Endothelial cell of umbilical vein (primary cell): Measurements from ENCODE around the gene TCEAL2. TPM values are rescaled to one million over a fixed set of nuclear protein-coding genes. Genes with fewer than 3 reads are reported as not detected.

ENCODE experiments used
- BruUV-seq: library from RNA; stranded (reverse); fragments of 400-500 nt; replicated peaks from 2 replicates; lab custom pipeline; 2021; lab: Mats Ljungman, UMichigan
- CTCF ChIA-PET: fragments of 300-600, 350-600 bp; sonication (Branson Sonifier 250); formaldehyde crosslinking; loops from one replicate; lab custom pipeline; 2021; ENCODE audit warnings: antibody characterized with exemption, inconsistent platforms; lab: Charles Lee
- POLR2A ChIA-PET: fragments of 300-600, 350-600 bp; sonication (Branson Sonifier 250); formaldehyde crosslinking; loops from one replicate; lab custom pipeline; 2021; ENCODE audit warnings: antibody characterized with exemption, inconsistent platforms; lab: Charles Lee
- DNase-seq: peaks from one replicate; pipeline ENCODE4 v3.0.0-alpha.2; 2011; ENCODE audit warnings: low read depth, low spot score
- FAIRE-seq: peaks from 2 replicates; lab custom pipeline; 2011; peaks lifted over from hg19 to GRCh38; lab: Jason Lieb, UNC
- H2AFZ ChIP-seq: 2 replicates; pipeline ENCODE4 v1.6.0; 2012; ENCODE audit warnings: low read depth, low read length, control low read depth, inconsistent platforms
- H3K27ac ChIP-seq: 2 replicates; pipeline ENCODE4 v1.5.1; 2011; ENCODE audit warnings: low read depth, mild to moderate bottlenecking, control low read depth, low read length, moderate library complexity; ENCODE audit not compliant: insufficient read depth
- H3K27me3 ChIP-seq, 2 experiments: 2 replicates each; pipeline versions ENCODE4 v1.6.0 to v1.6.1; 2011; ENCODE audit warnings: low read length in 2 of 2, mixed read lengths in 1 of 2; ENCODE audit not compliant: control insufficient read depth in 2 of 2, insufficient read depth in 2 of 2
- H3K36me3 ChIP-seq, 2 experiments: 2 replicates in 1 of 2; 3 replicates in 1 of 2; pipeline ENCODE4 v1.5.1; 2011; ENCODE audit warnings: low read length in 2 of 2, mild to moderate bottlenecking in 1 of 2, moderate library complexity in 1 of 2; ENCODE audit not compliant: control insufficient read depth in 2 of 2, insufficient read depth in 2 of 2; ENCODE audit errors: extremely low read depth in 1 of 2
- H3K4me1 ChIP-seq: 3 replicates; pipeline ENCODE4 v1.5.1; 2011; ENCODE audit warnings: mild to moderate bottlenecking, low read length; ENCODE audit not compliant: control insufficient read depth, insufficient read depth; ENCODE audit errors: extremely low read depth
- H3K4me2 ChIP-seq: 2 replicates; pipeline ENCODE4 v1.6.1; 2011; ENCODE audit warnings: low read length, control low read depth, mixed read lengths; ENCODE audit not compliant: insufficient read depth
- H3K4me3 ChIP-seq, 3 experiments: fragments of 200-600 bp in 1 of 3; sonication (generic), shearing (Covaris generic) in 1 of 3; replicated peaks in 1 of 3; 2 replicates each; pipeline ENCODE4 v1.5.1; 2011 to 2016; ENCODE audit warnings: control low read depth in 3 of 3, low read length in 3 of 3, mild to moderate bottlenecking in 2 of 3, inconsistent platforms in 1 of 3, low read depth in 1 of 3, moderate library complexity in 1 of 3; ENCODE audit not compliant: insufficient read depth in 1 of 3
- H3K79me2 ChIP-seq: 2 replicates; pipeline ENCODE4 v1.6.0; 2012; ENCODE audit warnings: low read length, inconsistent platforms; ENCODE audit not compliant: control insufficient read depth, insufficient read depth
- H3K9ac ChIP-seq: replicated peaks from 2 replicates; pipeline ENCODE3; 2011; ENCODE audit warnings: low read length, control low read depth; ENCODE audit not compliant: insufficient read depth; ENCODE audit errors: extremely low read depth
- H3K9me1 ChIP-seq: replicated peaks from 3 replicates; pipeline ENCODE4 v1.6.0; 2011; ENCODE audit warnings: mild to moderate bottlenecking, low read length; ENCODE audit not compliant: control insufficient read depth, insufficient read depth; ENCODE audit errors: extremely low read depth
- H3K9me3 ChIP-seq: replicated peaks from 2 replicates; pipeline ENCODE4 v1.5.1; 2012; ENCODE audit warnings: low read length, inconsistent platforms; ENCODE audit not compliant: control insufficient read depth, insufficient read depth
- H4K20me1 ChIP-seq: replicated peaks from 2 replicates; pipeline ENCODE3; 2011; ENCODE audit warnings: mild to moderate bottlenecking, low read length; ENCODE audit not compliant: control insufficient read depth, insufficient read depth; ENCODE audit errors: extremely low read depth
- CTCF ChIP-seq, 2 donors: IDR thresholded peaks; 1 replicate in 1 of 2; 2 replicates in 1 of 2; pipeline ENCODE4 v1.5.1; 2011; ENCODE audit warnings: low read length in 2 of 2, mild to moderate bottlenecking in 2 of 2, moderate library complexity in 2 of 2, control low read depth in 1 of 2, inconsistent platforms in 1 of 2, low read depth in 1 of 2; ENCODE audit not compliant: insufficient read depth in 1 of 2; ENCODE audit errors: extremely low read depth in 1 of 2
- EZH2 ChIP-seq: IDR thresholded peaks from 2 replicates; pipeline ENCODE4 v1.6.1; 2012; ENCODE audit warnings: borderline replicate concordance, low read depth, mild to moderate bottlenecking, moderate library complexity, low read length, inconsistent platforms; ENCODE audit not compliant: severe bottlenecking
- FOS ChIP-seq: IDR thresholded peaks from 2 replicates; pipeline ENCODE4 v1.6.1; 2011; ENCODE audit warnings: mild to moderate bottlenecking, low read length, moderate library complexity, borderline replicate concordance; ENCODE audit not compliant: insufficient read depth
- GATA2 ChIP-seq: IDR thresholded peaks from 2 replicates; pipeline ENCODE4 v1.7.0; 2011; ENCODE audit warnings: low read depth, mild to moderate bottlenecking, moderate library complexity, mixed read lengths, low read length; ENCODE audit not compliant: insufficient read length, insufficient read depth
- JUN ChIP-seq: IDR thresholded peaks from 2 replicates; pipeline ENCODE4 v1.6.1; 2011; ENCODE audit warnings: borderline replicate concordance, low read depth; ENCODE audit not compliant: insufficient read length, insufficient read depth
- MAX ChIP-seq: IDR thresholded peaks from 2 replicates; pipeline ENCODE4 v1.6.1; 2011; ENCODE audit not compliant: insufficient read depth, insufficient read length
- MYC ChIP-seq: IDR thresholded peaks from one replicate; pipeline ENCODE4 v1.6.1; 2011; ENCODE audit warnings: mild to moderate bottlenecking, low read depth, low read length
- POLR2A ChIP-seq: IDR thresholded peaks from 2 replicates; pipeline ENCODE4 v1.6.1; 2012; ENCODE audit warnings: low read depth, mild to moderate bottlenecking, control low read depth, low read length
- POLR2AphosphoS5 ChIP-seq: IDR thresholded peaks from 2 replicates; pipeline ENCODE4 v1.6.1; 2012; ENCODE audit warnings: low read depth, mild to moderate bottlenecking, control low read depth, low read length, moderate library complexity; ENCODE audit not compliant: insufficient read depth
- dilution Hi-C: fragments of 300-500 bp; cut with MboI; formaldehyde crosslinking; loops from one replicate; pipeline ENCODE4 v1.15.0; 2019; ENCODE audit warnings: low sequenced_read_pairs; ENCODE audit not compliant: extremely low pct_ligation_motif_present
- intact Hi-C: fragments of 100-400 bp; cut with micrococcal nuclease; formaldehyde crosslinking; loops from one replicate; pipeline ENCODE4 v1.10.0; 2022
- polyA plus RNA-seq, 4 experiments: library from polyadenylated mRNA; depleted of rRNA in 3 of 4; stranded (reverse) in 3 of 4; unstranded in 1 of 4; fragments of >200 nt; gene quantifications; 2 replicates each; pipeline versions ENCODE4 v1.2.1 to v1.2.3, GENCODE V29; 2011 to 2012; ENCODE audit warnings: missing spikeins in 1 of 4
- total RNA-seq: library from RNA; stranded (reverse); gene quantifications from 2 replicates; pipeline ENCODE4 v1.2.3, GENCODE V29; 2021

TCEAL2 gene
- total and polyA plus RNA-seq, 2 donors (not counting 3 experiments of a cell fraction or from before 2014, with no cell fraction given): not detected

GRCh38 chrX:102085706-102086105, 39.8 kb upstream of the TCEAL2 start:
- intact Hi-C loops (loop anchor here (5.0 kb wide), 2 partner anchors 283 to 488 kb away; no protein-coding TSS in a partner anchor), dilution Hi-C loops (no loop called here)
- Histone ChIP-seq H3K9me1 (no peaks in the 10 kb centered on the region), H3K4me1 (no peaks in the 10 kb centered on the region), H3K79me2 (no peaks in the 10 kb centered on the region), H3K27me3 (no peaks in the 10 kb centered on the region), H3K36me3 (no peaks in the 10 kb centered on the region), H3K9ac (no peak overlapping the region), H3K4me3 (no peak overlapping the region), H3K4me2 (no peak overlapping the region), H2AFZ (no peak overlapping the region), H3K9me3 (no peaks in the 10 kb centered on the region), H4K20me1 (no peaks in the 10 kb centered on the region), H3K27ac (no peak overlapping the region)
- FAIRE-seq: no peak
- TF ChIP-seq MAX: no peak
- no peak for TF ChIP-seq MYC
- TF ChIP-seq JUN: no peak
- no peak for TF ChIP-seq FOS
- TF ChIP-seq GATA2: no peak
- TF ChIP-seq CTCF (IDR thresholded peaks at IDR 0.05; ENCODE audit: extremely low read depth in 1 of 2, insufficient read depth in 1 of 2, low read depth in 1 of 2, low read length in 2 of 2): no peak
- no peak for TF ChIP-seq POLR2A
- TF ChIP-seq EZH2: no peak
- no peak for TF ChIP-seq POLR2AphosphoS5
- ChIA-PET POLR2A (no interaction called here), CTCF (interaction anchor here (0.6 to 1.3 kb wide), 6 partner anchors 15 to 1516 kb away, joined by 3 to 4 read pairs (median 3); partner anchors contain the start of gene ZMAT1)
- no TSS peak for BruUV-seq
- peak; percentile 1 for DNase-seq
